ENCODE measurements around the gene GTPBP1.
A peak's percentile ranks its signal among the peaks of the same experiment; 100 is the strongest.

- TF ChIP-seq CTCF (IDR thresholded peaks at IDR 0.05): no peak
- peak in 1 of 2 donors; percentile 68 for TF ChIP-seq POLR2A (IDR thresholded peaks at IDR 0.05)
Measured at GRCh38 chr22:38656256-38657044, 49.3 kb upstream of the GTPBP1 start, which contains the start of the genes CBY1 and FAM227A.

All from heart left ventricle (tissue), 13 donors.